Nephron progenitor cell (in vitro differentiated cells): ENCODE measurements around the gene ADAMTSL3.

Source experiments
- DNase-seq: peaks from one replicate; pipeline ENCODE4 v3.0.0; 2021
- H3K27ac Mint-ChIP-seq: 2 replicates; pipeline ENCODE4 v1.8.0; 2021; ENCODE audit warnings: mild to moderate bottlenecking, moderate library complexity, mixed read lengths
- H3K27me3 Mint-ChIP-seq: 2 replicates; pipeline ENCODE4 v1.8.0; 2021; ENCODE audit warnings: mild to moderate bottlenecking, low read depth, mixed read lengths; ENCODE audit not compliant: poor library complexity
- H3K36me3 Mint-ChIP-seq: 2 replicates; pipeline ENCODE4 v1.8.0; 2021; ENCODE audit warnings: low read depth, mixed read lengths
- H3K4me1 Mint-ChIP-seq: 2 replicates; pipeline ENCODE4 v1.8.0; 2021; ENCODE audit warnings: mixed read lengths
- H3K4me3 Mint-ChIP-seq: 2 replicates; pipeline ENCODE4 v1.8.0; 2021; ENCODE audit warnings: mild to moderate bottlenecking, moderate library complexity, mixed read lengths
- H3K9me3 Mint-ChIP-seq: 2 replicates; pipeline ENCODE4 v1.8.0; 2021; ENCODE audit warnings: mild to moderate bottlenecking, moderate library complexity, mixed read lengths
- CTCF ChIP-seq: fragments of 200-600 bp; sonication (generic); IDR thresholded peaks from 2 replicates; pipeline ENCODE4 v1.5.0; 2021; ENCODE audit warnings: antibody characterized with exemption

The ADAMTSL3 gene

GRCh38 chr15:83716605-83717004 lies 62.7 kb downstream of the ADAMTSL3 start:
- H3K4me1 Mint-ChIP-seq: no peaks in the 10 kb centered on the region
- no peaks in the 10 kb centered on the region for H3K9me3 Mint-ChIP-seq
- TF ChIP-seq CTCF: no peak
- H3K27me3 Mint-ChIP-seq: no peaks in the 10 kb centered on the region
- H3K4me3 Mint-ChIP-seq: no peak overlapping the region
- no peaks in the 10 kb centered on the region for H3K36me3 Mint-ChIP-seq
- DNase-seq: no peak
- no peak overlapping the region for H3K27ac Mint-ChIP-seq

DNA sequence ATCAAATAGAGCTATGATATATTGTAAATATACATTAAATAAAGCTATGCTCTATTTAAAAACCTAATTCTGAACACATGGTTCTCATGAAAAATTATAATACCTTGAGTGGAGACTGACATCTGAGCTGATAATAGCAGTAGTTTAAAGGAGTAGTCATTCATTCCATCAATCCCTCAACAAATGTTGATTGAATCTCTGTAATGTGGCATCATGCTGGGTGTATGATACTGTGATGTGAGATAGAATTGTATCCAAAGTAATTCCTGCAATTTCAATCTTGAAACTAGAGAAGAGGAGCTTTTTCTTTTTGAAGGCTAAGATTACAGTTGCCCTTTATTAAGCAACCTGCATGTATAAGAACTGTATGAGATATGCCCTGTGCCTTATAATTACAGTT lies 63.1 kb downstream of the ADAMTSL3 start:
- no peak for DNase-seq
- H3K4me3 Mint-ChIP-seq: no peak overlapping the region
- no peaks in the 10 kb centered on the region for H3K27me3 Mint-ChIP-seq
- H3K27ac Mint-ChIP-seq: no peak overlapping the region
- no peaks in the 10 kb centered on the region for H3K36me3 Mint-ChIP-seq
- no peaks in the 10 kb centered on the region for H3K9me3 Mint-ChIP-seq
- H3K4me1 Mint-ChIP-seq: no peaks in the 10 kb centered on the region
- no peak for TF ChIP-seq CTCF

DNA sequence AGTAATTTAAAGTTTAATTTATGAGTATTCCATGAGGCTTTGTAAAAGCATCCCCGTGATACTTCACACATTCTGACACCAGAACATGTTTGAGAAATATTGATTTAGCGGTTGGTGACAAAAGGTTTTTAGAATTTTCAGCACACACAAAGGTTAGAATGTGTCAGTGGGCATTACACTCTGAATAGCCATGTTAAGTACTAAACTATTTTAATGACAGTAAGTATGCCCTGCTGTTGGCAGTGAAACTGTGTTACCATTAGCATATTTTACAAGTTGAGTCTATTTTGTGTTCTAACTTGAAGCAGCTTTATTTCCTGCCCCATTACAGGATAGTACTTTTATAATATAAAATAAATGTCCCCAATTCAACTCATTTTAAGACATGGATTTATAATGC lies 66.5 kb downstream of the ADAMTSL3 start:
- DNase-seq: no peak
- Mint-ChIP-seq H3K4me3 (no peak overlapping the region), H3K9me3 (peaks cover 5% of the 10 kb centered on the region), H3K27ac (no peak overlapping the region), H3K4me1 (no peaks in the 10 kb centered on the region), H3K27me3 (peaks cover 4% of the 10 kb centered on the region), H3K36me3 (no peaks in the 10 kb centered on the region)
- TF ChIP-seq CTCF: no peak

GRCh38 chr15:83721031-83721430 lies 67.1 kb downstream of the ADAMTSL3 start:
- Mint-ChIP-seq H3K9me3 (peaks cover 10% of the 10 kb centered on the region), H3K4me1 (no peaks in the 10 kb centered on the region), H3K36me3 (no peaks in the 10 kb centered on the region), H3K27ac (no peak overlapping the region), H3K27me3 (peaks cover 6% of the 10 kb centered on the region), H3K4me3 (no peak overlapping the region)
- DNase-seq: no peak
- no peak for TF ChIP-seq CTCF

DNA sequence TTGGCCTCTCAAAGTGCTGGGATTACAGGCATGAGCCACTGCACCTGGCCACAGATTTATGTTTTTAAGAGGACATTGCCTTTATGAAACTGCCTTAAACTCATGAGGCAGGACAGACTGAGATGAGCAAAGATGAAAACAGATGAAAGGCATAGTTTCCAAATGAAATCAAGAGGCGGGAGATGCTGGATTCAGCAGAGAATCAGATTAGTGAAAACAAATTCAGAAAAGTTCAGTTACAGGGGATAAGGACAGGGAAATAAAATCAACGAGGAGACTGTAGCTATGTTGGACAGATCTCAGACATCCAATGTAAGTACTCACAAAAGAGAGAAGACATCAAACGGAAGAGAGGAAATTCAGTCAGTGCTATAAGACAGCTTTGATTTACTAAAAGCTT lies 68.1 kb downstream of the ADAMTSL3 start:
- no peak for TF ChIP-seq CTCF
- Mint-ChIP-seq H3K4me3 (no peak overlapping the region), H3K27ac (no peak overlapping the region), H3K27me3 (peaks cover 6% of the 10 kb centered on the region), H3K36me3 (no peaks in the 10 kb centered on the region), H3K4me1 (no peaks in the 10 kb centered on the region), H3K9me3 (peaks cover 16% of the 10 kb centered on the region)
- DNase-seq: no peak

DNA sequence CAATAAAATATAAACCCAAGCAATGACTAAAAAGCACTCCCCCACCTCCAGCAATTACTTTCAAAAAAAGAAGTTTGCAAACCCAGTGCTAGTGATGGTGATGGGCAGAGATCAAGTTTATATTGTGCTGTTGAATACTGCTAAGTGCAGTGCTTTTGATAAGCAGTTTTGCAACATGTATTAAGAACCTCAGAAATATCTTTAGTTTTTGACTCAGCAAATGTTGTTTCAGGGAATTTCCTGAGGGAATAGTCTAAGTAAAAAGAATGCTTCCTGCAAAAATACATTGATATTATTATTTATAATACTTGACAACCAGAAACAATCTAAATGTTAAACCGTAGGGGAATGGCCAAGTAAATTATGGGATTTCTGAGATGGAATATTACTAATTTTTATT lies 69.3 kb downstream of the ADAMTSL3 start:
- no peaks in the 10 kb centered on the region for H3K36me3 Mint-ChIP-seq
- H3K4me1 Mint-ChIP-seq: no peaks in the 10 kb centered on the region
- peaks cover 6% of the 10 kb centered on the region for H3K27me3 Mint-ChIP-seq
- no peak for TF ChIP-seq CTCF
- H3K4me3 Mint-ChIP-seq: no peak overlapping the region
- no peak for DNase-seq
- peaks cover 22% of the 10 kb centered on the region for H3K9me3 Mint-ChIP-seq
- no peak overlapping the region for H3K27ac Mint-ChIP-seq
